Cardiac muscle cell (in vitro differentiated cells and primary cell): ENCODE measurements around the gene HYDIN. TPM values are rescaled to one million over a fixed set of nuclear protein-coding genes. Genes with fewer than 3 reads are reported as not detected.

Source experiments
- DNase-seq, 2 donors: peaks; one replicate each; pipeline versions ENCODE4 v3.0.0 to v3.0.0-alpha.2; 2010 to 2017; ENCODE audit warnings: low read depth in 1 of 2, low spot score in 1 of 2
- H3K27ac ChIP-seq: fragments of 200-600 bp; sonication (generic); 2 replicates; pipeline ENCODE4 v1.5.1; 2016
- H3K27me3 ChIP-seq: fragments of 200-600 bp; sonication (generic); 2 replicates; pipeline ENCODE4 v1.6.0; 2016; ENCODE audit warnings: control low read depth
- H3K36me3 ChIP-seq: fragments of 200-600 bp; sonication (generic); 2 replicates; pipeline ENCODE4 v1.5.1; 2016; ENCODE audit warnings: control low read depth
- H3K4me1 ChIP-seq: fragments of 200-600 bp; sonication (generic); 2 replicates; pipeline ENCODE4 v1.8.1; 2017; ENCODE audit warnings: low read depth, mild to moderate bottlenecking, mixed run types
- H3K4me3 ChIP-seq: fragments of 200-600 bp; sonication (generic); 2 replicates; pipeline ENCODE4 v1.5.1; 2016; ENCODE audit warnings: mild to moderate bottlenecking
- H3K9me3 ChIP-seq: fragments of 200-600 bp; sonication (generic); 2 replicates; pipeline ENCODE4 v1.5.1; 2017; ENCODE audit warnings: low read depth, mild to moderate bottlenecking, control low read depth
- polyA plus RNA-seq: library from polyadenylated mRNA; unstranded; fragments of >200 nt; fragmentation: Nextera tagmentation; extraction: Ambion mirVana; gene quantifications from 2 replicates; pipeline ENCODE4 v1.2.1, GENCODE V29; 2016
- total RNA-seq: library from RNA; depleted of rRNA; stranded (reverse); fragments of >200 nt; gene quantifications from 2 replicates; pipeline ENCODE4 v1.2.3, GENCODE V29; 2016
- TF ChIP-seq, protein P1 (sequence below): IDR thresholded peaks from 2 replicates; pipeline ENCODE4 v1.5.1; 2012; ENCODE audit warnings: low read depth, mild to moderate bottlenecking, low read length

Gene HYDIN
- total and polyA plus RNA-seq, 2 experiments from 2014 or later: 1.8 to 2.0 TPM

DNA sequence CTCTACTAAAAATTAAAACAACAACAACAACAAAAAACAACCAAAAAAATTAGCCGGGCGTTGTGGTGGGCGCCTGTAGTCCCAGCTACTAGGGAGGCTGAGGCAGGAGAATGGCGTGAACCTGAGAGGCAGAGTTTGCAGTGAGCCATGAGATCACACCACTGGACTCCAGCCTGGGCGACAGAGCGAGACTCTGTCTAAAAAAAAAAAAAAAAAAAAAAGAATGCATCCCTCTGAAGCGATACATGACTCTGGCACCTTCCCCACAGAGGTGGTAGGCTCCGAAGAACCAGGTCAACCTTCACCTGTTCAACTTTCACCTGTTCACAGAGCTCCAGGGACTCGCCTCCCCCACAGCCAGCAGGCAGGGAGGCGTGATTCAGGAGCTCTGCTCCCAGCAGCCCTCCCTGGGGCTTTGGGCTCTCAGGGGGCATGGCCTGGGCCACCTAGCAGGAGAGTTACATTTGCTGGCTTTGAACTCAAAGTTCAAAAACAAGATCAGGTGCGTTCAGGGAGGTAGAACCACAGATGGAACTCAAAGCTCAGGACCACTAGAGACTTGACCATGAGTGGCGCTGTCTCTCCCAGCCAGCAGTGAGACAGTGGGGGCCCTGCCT, 435.1 kb downstream of the HYDIN start:
- no peaks in the 10 kb centered on the region for H3K9me3 ChIP-seq
- TF ChIP-seq, protein P1, sequence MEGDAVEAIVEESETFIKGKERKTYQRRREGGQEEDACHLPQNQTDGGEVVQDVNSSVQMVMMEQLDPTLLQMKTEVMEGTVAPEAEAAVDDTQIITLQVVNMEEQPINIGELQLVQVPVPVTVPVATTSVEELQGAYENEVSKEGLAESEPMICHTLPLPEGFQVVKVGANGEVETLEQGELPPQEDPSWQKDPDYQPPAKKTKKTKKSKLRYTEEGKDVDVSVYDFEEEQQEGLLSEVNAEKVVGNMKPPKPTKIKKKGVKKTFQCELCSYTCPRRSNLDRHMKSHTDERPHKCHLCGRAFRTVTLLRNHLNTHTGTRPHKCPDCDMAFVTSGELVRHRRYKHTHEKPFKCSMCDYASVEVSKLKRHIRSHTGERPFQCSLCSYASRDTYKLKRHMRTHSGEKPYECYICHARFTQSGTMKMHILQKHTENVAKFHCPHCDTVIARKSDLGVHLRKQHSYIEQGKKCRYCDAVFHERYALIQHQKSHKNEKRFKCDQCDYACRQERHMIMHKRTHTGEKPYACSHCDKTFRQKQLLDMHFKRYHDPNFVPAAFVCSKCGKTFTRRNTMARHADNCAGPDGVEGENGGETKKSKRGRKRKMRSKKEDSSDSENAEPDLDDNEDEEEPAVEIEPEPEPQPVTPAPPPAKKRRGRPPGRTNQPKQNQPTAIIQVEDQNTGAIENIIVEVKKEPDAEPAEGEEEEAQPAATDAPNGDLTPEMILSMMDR: no peak

DNA sequence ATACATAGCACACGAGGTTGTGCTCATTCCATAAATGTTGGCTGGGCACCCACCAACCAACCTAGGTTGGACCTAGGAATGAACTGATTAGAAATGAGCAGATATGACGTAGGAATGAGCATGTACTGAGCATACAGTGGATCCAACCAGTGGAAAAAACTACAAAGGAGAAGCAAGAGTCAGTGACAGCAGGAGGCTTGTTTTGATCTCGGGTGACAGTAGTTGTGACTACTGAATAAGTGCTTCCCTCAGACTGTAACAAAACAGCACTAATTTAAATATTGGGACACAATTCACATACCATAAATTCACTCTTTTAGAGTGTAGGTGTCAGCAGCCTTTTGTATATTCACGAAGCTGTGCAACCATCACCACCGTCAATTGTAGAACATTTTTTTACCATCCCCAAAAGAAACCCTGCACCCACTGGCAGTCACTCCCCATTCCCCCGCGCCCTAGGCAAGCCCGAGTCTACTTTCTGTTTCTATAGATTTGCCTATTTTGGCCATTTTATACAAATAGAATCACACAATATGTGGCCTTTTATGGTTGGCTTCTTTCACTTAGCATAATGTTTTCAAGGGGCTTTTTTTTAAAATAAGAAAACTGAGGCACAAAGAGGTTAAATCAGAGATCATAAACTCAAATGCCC, 436.5 kb downstream of the HYDIN start:
- Histone ChIP-seq H3K4me1 (peaks cover 19% of the 10 kb centered on the region), H3K27ac (no peak overlapping the region), H3K4me3 (no peak overlapping the region), H3K27me3 (no peaks in the 10 kb centered on the region), H3K36me3 (no peaks in the 10 kb centered on the region), H3K9me3 (no peaks in the 10 kb centered on the region)
- TF ChIP-seq, protein P1: no peak
- DNase-seq: no peak

More for the DNA sequence above, 435.1 kb downstream of the HYDIN start:
- H3K4me3 ChIP-seq: no peak overlapping the region
- no peaks in the 10 kb centered on the region for H3K36me3 ChIP-seq
- no peak overlapping the region for H3K27ac ChIP-seq
- no peaks in the 10 kb centered on the region for H3K27me3 ChIP-seq
- no peak for DNase-seq
- peaks cover 19% of the 10 kb centered on the region for H3K4me1 ChIP-seq

DNA sequence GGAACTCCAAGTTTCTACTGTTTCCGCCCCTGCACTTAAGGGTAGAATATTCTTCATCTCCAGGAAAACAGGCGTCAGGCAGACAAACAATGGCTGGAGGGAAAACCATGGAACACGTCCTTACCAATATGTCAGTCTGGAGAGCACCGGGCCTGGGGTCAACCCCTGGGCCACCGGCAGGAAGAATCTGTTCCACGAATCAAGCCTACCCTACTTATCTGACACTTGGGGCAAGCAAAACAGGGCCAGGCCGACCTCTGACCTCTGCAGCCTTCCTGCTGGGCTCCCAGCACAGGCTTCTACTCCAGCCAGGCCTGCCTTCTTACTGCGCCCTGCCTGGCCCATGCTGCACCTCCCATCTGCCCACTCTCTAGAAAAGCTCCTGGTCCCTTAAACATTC, 439.7 kb downstream of the HYDIN start:
- no peak overlapping the region for H3K4me3 ChIP-seq
- H3K36me3 ChIP-seq: no peaks in the 10 kb centered on the region
- peaks cover 19% of the 10 kb centered on the region for H3K4me1 ChIP-seq
- peak overlapping the region; percentile 55 for H3K27ac ChIP-seq
- H3K27me3 ChIP-seq: no peaks in the 10 kb centered on the region
- no peak for DNase-seq
- TF ChIP-seq, protein P1: no peak
- no peaks in the 10 kb centered on the region for H3K9me3 ChIP-seq

- H3K27ac ChIP-seq: peak overlapping the region; percentile 37
- TF ChIP-seq, protein P1: no peak
These were observed 440.7 kb downstream of the HYDIN start for GRCh38 chr16:70789595-70790447.

DNA sequence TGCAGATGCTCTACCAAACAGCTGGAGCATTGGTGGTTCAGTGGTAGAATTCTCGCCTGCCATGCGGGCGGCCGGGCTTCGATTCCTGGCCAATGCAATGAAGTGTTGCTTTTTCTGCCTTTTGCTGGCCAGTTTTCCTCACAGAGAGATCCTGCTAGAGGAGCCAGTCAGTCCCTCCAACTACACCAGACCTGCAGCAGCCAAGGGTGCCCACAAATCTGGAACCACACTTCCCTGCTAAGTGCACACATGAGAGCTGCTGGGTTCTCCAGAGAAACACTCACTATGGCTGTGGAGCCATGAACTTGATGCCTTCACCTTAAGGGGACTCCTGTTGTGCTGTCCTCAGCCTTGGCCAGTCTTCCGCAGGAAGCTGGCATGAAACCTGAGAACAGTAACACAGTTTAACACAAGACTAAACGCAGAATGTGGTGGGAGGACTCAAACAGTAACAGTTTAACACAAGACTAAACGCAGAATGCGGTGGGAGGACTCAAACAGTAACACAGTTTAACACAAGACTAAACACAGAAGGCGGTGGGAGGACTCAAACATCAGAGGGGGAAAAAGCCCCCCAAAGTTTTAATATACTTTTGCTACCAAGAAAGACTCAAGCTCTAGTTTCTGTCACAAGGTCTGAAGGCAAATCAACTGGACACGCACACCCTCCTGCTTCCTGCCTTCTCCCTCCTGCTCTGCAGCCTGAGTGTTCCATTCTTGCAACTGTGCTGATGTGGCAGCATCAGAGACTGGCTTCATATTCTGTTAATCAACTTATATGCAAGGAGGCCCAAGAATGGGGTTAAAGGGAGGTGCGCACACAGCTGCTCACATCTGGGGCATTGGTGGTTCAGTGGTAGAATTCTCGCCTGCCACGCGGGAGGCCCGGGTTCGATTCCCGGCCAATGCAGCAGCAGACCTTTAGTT, 441.6 kb downstream of the HYDIN start:
- Histone ChIP-seq H3K4me1 (peaks cover 19% of the 10 kb centered on the region), H3K4me3 (no peak overlapping the region), H3K36me3 (peaks cover 3% of the 10 kb centered on the region), H3K27ac (no peak overlapping the region), H3K9me3 (no peaks in the 10 kb centered on the region), H3K27me3 (no peaks in the 10 kb centered on the region)
- TF ChIP-seq, protein P1: no peak
- DNase-seq: peak in 1 of 2 donors; percentile 61

More at GRCh38 chr16:70789595-70790447, 440.7 kb downstream of the HYDIN start:
- H3K4me1 ChIP-seq: peaks cover 19% of the 10 kb centered on the region
- no peaks in the 10 kb centered on the region for H3K9me3 ChIP-seq
- peaks cover 3% of the 10 kb centered on the region for H3K36me3 ChIP-seq
- no peaks in the 10 kb centered on the region for H3K27me3 ChIP-seq
- no peak overlapping the region for H3K4me3 ChIP-seq
- DNase-seq: no peak
